ENCODE measurements around the gene RASAL1. TPM values are rescaled to one million over a fixed set of nuclear protein-coding genes. Genes with fewer than 3 reads are reported as not detected.
A peak's percentile ranks its signal among the peaks of the same experiment; 100 is the strongest.

Gene RASAL1
- total and polyA plus RNA-seq, 11 donors: not detected

DNA sequence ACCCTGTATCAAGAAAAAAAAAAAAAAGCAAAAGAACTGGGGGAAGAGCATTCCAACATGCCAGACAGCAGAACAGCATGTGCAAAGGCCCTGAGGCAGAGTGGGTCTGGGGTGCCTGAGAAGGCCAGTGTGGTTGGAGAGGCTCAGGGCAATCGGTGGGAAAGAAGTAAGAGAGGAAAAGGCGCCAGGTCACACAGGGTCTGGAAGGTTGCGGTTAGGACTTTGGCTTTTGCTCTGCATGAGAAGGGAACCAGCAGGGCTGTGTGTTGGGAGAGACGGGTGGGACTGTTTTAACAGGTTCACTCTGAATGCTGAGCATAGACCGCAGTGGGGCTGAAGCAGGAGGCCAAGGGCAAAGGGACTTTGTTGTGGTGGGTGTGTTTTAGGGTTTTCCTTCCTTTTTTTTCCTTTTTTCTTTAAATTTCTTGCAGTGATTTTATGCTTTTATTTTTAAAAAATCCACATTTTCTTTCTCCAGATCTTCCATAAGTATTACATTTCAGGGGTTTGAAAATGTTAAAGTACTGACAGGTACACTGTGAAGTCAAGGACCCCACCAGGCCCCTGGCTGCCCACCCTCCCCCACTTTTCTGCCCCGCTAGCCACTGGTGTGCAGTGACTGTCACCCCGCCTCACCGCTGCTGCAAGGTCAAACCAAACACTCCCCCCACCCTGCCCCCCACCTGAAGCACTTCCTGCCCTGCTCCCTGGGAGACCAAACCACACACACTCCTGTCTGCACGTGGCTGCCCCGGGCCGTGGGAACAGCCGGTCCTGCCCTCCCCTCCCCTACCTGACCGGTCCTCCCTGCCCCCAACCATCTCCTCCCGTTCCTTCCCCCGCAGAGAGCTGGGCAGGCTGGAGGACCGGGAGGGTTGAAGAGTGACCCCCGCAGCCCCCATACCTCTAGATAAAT, 49.1 kb downstream of the RASAL1 start:
- Histone ChIP-seq H3K4me3 (no peak overlapping the region), H3K27me3 (peaks cover 0 to 31% (median 6%) of the 10 kb centered on the region in 9 donors), H3K9me3 (no peaks in the 10 kb centered on the region), H3K4me1 (peaks cover 0 to 8% (median 0%) of the 10 kb centered on the region in 12 donors), H3K27ac (no peak overlapping the region), H3K36me3 (no peaks in the 10 kb centered on the region)
- WGBS, 4 donors: 37 to 48% (median 46%) methylated on average over 17 of the region's 17 CpGs
- ATAC-seq: no peak
- intact Hi-C loops (cut with DNase I): no loop called here
- TF ChIP-seq POLR2A (IDR thresholded peaks at IDR 0.05): no peak
- TF ChIP-seq, protein P1, sequence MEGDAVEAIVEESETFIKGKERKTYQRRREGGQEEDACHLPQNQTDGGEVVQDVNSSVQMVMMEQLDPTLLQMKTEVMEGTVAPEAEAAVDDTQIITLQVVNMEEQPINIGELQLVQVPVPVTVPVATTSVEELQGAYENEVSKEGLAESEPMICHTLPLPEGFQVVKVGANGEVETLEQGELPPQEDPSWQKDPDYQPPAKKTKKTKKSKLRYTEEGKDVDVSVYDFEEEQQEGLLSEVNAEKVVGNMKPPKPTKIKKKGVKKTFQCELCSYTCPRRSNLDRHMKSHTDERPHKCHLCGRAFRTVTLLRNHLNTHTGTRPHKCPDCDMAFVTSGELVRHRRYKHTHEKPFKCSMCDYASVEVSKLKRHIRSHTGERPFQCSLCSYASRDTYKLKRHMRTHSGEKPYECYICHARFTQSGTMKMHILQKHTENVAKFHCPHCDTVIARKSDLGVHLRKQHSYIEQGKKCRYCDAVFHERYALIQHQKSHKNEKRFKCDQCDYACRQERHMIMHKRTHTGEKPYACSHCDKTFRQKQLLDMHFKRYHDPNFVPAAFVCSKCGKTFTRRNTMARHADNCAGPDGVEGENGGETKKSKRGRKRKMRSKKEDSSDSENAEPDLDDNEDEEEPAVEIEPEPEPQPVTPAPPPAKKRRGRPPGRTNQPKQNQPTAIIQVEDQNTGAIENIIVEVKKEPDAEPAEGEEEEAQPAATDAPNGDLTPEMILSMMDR (IDR thresholded peaks at IDR 0.05): no peak
- no peak for DNase-seq

DNA sequence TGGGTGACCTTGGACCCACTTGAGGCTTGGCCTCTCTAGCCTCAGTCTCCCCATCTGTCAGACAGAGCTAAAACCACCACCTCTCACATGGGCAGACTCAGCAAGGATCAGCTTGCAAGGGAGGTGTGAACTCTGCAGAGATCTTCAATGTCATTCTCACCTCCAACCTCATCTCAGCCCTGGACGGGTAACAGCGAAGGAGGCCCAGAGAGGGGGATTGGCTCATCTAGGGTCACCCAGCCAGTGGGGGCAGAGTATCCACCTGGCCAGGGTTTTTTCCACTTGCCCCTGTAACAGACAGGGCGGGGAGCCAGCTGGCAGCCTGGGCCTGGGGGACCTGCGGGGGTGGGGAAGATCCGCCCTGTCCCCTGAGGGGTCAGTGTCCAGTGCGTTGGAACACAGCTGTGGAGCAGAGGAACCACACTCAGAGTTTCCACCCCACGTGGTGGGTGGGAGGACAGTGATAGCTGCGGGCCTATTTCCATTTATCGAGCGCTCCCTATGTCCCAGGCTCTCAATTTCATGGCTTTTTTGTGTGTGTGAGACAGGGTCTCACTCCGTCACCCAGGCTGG, 51.6 kb downstream of the RASAL1 start:
- Histone ChIP-seq H3K9me3 (no peaks in the 10 kb centered on the region), H3K4me3 (no peak overlapping the region), H3K27me3 (peaks cover 0 to 28% (median 4%) of the 10 kb centered on the region in 9 donors), H3K27ac (no peak overlapping the region), H3K36me3 (no peaks in the 10 kb centered on the region), H3K4me1 (peaks cover 0 to 8% (median 0%) of the 10 kb centered on the region in 12 donors)
- intact Hi-C loops (cut with DNase I): no loop called here
- ATAC-seq: peak in 2 of 4 donors; percentile 63 to 82
- WGBS, 4 donors: 62 to 67% (median 64%) methylated on average over 10 to 11 of the region's 11 CpGs
- peak in 4 of 5 donors; percentile 49 to 61 (median 56) for DNase-seq
- TF ChIP-seq POLR2A (IDR thresholded peaks at IDR 0.05): no peak
- TF ChIP-seq, protein P1 (IDR thresholded peaks at IDR 0.05): no peak

DNA sequence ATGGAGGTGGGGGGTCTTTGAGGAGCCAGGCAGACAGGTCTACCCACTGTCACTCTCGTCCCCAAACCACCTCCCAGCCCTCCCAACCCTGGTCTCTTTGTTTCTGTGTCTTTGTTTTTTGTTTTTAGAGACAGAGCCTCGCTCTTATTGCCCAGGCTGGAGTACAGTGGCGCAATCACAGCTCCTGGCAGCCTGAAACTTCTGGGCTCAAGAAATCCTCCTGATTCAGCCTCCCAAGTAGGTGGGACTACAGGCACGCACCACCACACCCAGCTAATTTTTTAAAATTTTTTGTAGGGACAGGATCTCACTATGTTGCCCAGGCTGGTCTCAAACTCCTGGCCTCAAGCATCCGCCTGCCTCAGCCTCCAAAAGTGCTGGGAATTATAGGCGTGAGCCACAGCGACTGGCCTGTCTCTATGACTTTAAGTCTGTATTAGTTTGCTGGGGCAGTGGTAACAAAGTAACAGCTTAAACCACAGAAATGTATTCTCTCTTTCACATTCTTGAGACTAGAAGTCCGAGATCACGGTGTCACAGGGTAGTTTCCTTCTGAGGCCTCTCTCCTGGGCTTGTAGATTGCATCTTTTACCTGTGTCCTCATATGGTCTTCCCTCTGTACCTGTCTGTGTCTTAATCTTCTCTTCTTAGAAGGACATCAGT, 52.9 kb downstream of the RASAL1 start:
- Histone ChIP-seq H3K4me1 (peaks cover 0 to 8% (median 0%) of the 10 kb centered on the region in 12 donors), H3K4me3 (no peak overlapping the region), H3K27ac (no peak overlapping the region), H3K36me3 (no peaks in the 10 kb centered on the region), H3K9me3 (no peaks in the 10 kb centered on the region), H3K27me3 (peaks cover 0 to 25% (median 5%) of the 10 kb centered on the region in 9 donors)
- no peak for DNase-seq
- intact Hi-C loops (cut with DNase I): no loop called here
- TF ChIP-seq, protein P1 (IDR thresholded peaks at IDR 0.05): no peak
- TF ChIP-seq POLR2A (IDR thresholded peaks at IDR 0.05): no peak
- no peak for ATAC-seq
- 83 to 91% (median 90%) methylated on average over 9 of the region's 9 CpGs for WGBS, 4 donors

DNA sequence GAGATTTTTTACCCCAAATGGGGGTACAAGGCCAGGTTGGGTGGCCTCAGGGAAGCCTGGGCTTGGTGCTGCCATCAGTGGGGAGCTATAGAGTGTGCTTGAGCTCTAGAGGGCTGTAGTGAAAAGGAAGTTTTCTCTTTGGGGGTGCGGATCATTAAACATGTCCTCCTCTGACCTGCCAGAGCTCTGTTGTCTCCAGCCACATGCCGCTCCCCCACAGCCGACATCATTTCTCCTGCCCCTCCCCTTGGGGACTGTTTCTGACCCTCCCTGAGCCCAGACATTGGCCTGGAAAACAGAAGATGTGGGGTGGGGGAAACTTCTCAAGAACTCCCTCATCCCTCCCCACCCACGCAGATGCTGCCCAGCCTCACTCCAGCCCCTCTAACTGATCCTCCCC, 53.7 kb downstream of the RASAL1 start:
- intact Hi-C loops (cut with DNase I): no loop called here
- Histone ChIP-seq H3K27ac (no peak overlapping the region), H3K9me3 (no peaks in the 10 kb centered on the region), H3K4me3 (no peak overlapping the region), H3K36me3 (no peaks in the 10 kb centered on the region), H3K27me3 (peaks cover 0 to 24% (median 5%) of the 10 kb centered on the region in 9 donors), H3K4me1 (peaks cover 0 to 8% (median 0%) of the 10 kb centered on the region in 12 donors)
- TF ChIP-seq POLR2A (IDR thresholded peaks at IDR 0.05): no peak
- TF ChIP-seq, protein P1 (IDR thresholded peaks at IDR 0.05): no peak
- peak in 1 of 4 donors; percentile 16 for ATAC-seq
- no peak for DNase-seq
- WGBS, 4 donors: 53 to 65% (median 57%) methylated on average over 4 of the region's 4 CpGs

All from heart left ventricle (tissue), 16 donors.